Measurements from ENCODE around the gene PYCR2.

GRCh38 chr1:225911191-225912130 is 12.6 kb downstream of the PYCR2 start:
- TF ChIP-seq CTCF (IDR thresholded peaks at IDR 0.05; ENCODE audit: insufficient read depth, low read length) (peak; percentile 56), POLR2AphosphoS5 (IDR thresholded peaks at IDR 0.05; ENCODE audit: low read depth) (no peak), REST (IDR thresholded peaks at IDR 0.05; ENCODE audit: insufficient replicate concordance, low read depth) (no peak), SPI1 (IDR thresholded peaks at IDR 0.05; ENCODE audit: borderline replicate concordance, low read depth) (no peak), GABPA (IDR thresholded peaks at IDR 0.05; ENCODE audit: low read depth) (no peak)
